Measurements from ENCODE around the gene LTBP2.
A peak's percentile ranks its signal among the peaks of the same experiment; 100 is the strongest.
"Not testable (repeated sequence)": the region's sequence is repeated elsewhere in the genome, so short reads cannot be mapped to it uniquely, and the experiment has no call there.

The LTBP2 gene

GRCh38 chr14:74472601-74473000 lies 139.4 kb downstream of the LTBP2 start:
- no peak for DNase-seq

GRCh38 chr14:74469548-74470518 lies 142.2 kb downstream of the LTBP2 start:
- no peak for DNase-seq

- DNase-seq = no peak
These were observed 143.5 kb downstream of the LTBP2 start for GRCh38 chr14:74468513-74468912.

DNA sequence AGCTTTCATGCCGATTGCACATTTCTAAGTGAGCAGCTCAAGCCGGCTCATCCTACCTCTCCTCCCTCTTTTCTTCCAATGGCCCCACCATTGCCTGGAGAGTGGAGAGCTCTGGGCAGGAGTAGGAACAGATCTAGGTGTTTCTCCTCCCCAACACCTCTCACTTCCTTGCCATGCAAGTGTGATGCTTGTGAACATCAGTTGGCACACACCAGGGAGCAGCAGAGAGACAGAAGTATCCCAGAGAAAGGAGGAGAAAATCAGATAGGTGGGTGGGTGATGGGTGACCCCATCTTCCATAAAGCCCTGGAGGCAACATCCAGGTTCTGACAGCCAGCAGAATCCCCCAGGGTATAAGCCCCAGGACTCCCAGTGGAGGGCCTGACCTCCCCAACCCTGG lies 146.7 kb downstream of the LTBP2 start:
- DNase-seq = no peak

- DNase-seq = no peak
These were observed 147.3 kb downstream of the LTBP2 start for GRCh38 chr14:74464785-74465184.

DNA sequence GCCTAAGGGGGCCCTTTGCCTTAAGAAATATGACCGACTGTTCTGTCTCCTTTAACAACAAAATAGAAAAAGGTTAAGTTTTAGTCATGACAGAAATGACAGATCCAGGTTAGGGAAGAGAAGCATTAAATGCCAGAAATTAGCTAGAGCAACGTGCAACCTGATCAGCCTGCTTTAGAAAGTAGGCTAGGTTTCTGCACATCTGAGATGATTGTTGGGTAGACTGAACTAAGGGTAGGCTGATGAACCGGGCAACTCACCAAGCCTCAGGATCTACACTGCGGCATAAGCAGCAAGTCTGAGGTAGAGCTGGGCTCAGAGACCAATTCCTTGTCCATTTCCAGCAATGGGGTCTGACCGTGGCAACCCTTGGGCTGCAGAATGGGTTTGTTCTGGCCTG lies 148.3 kb downstream of the LTBP2 start:
- DNase-seq = no peak

DNA sequence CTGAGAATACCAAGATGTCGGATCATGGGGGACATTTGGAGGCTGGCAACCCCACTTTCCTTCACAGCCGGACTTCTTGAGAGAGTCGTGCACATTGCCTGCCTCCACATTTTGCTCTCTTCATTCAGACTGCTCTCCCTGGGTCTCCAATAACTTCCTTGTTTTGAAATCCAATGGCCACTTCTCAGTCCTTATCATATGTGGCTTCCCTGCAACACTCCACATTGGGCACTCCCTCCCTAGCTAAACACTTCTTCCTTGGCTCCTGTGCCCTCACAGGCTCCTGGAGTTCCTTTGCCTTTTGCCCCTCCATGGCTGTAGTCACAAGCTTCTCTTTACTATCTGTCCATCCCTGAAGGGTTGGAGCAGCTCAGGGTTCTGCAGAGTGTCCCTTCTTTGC lies 149.0 kb downstream of the LTBP2 start:
- DNase-seq = no peak

DNA sequence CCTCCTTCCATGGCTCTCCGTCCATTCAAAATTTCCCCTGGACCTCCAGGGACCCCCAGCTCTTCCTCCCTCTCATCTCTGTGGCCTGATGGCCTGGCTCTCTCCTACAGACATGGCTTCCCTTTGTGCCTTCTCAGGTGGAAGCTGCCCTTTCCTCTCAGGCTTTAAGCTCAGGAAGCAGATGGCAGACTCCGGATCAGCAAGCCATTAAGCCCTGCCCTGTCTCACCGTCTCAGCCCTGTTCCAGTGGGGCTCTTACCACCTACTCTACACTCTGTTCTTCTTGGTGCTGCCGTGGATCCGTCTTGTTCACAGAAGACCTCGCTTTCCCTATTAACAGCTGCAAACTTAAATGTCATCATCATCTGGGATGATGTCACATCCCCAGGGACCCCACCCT lies 152.1 kb downstream of the LTBP2 start:
- no peak for DNase-seq

DNA sequence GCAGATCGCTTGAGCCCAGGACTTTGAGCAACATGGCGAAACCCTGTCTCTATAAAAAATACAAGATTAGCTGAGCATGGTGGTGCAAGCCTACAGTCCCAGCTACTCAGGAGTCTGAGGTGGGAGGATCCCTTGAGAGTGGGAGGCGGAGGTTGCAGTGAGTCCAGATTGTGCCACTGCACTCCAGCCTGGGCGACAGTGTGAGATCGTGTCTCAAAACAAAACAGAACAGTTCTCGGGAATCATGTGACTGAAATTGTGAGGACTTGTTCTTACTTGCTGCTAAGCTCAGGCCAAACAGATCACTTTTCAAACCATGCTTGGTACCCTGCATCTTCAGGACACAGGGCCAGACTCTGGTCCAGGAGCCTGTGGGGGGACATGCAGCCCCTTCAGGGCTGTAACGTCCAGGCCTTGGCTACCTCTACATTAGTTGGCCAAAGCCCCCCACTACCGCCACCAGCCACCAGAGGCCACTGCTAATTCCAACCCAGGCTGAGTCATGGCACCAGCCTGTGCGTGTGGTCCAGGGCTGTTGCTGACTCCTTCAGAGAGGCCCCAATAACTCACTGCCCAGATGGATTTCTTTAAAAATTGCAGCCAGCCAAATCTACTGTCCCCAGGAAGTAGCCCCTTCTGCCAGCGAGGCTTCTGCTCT lies 152.6 kb downstream of the LTBP2 start:
- DNase-seq = peak; percentile 10

DNA sequence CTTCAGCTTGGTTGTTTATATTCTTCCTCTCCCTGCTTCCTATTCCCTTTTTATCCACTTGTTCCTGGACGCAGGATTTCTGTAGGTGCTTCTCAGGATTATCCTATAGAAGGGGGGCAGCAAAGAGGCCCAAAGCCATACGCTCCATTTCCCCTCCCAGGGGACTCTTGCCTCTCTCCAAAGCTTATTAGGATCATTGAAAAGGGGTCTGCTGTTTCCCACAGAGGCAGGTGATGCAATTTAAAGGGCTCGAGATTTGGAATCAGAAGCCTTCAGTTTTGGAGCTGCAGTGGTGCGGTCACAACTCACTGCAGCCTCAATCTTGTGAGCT lies 154.5 kb downstream of the LTBP2 start:
- no peak for DNase-seq

GRCh38 chr14:74456684-74457564 lies 155.1 kb downstream of the LTBP2 start:
- DNase-seq = no peak

- not testable (repeated sequence) for DNase-seq
These were observed 157.6 kb downstream of the LTBP2 start for GRCh38 chr14:74454397-74454796.

Measured in CD4-positive, alpha-beta T cell treated with Interleukin-12 subunit alpha and Interleukin-12 subunit beta, for 1 hour (primary cell).